Epithelial cell of proximal tubule (primary cell): ENCODE results near the gene PBX1. TPM values are rescaled to one million over a fixed set of nuclear protein-coding genes. Genes with fewer than 3 reads are reported as not detected.

Experiments
- DNase-seq: peaks from one replicate; pipeline ENCODE4 v3.0.0-alpha.2; 2011; ENCODE audit warnings: low read depth
- H3K4me3 ChIP-seq: 2 replicates; pipeline ENCODE4 v1.5.1; 2011; ENCODE audit warnings: low read depth, mild to moderate bottlenecking, low read length
- total RNA-seq: library from RNA; depleted of rRNA; stranded (reverse); fragments of >200 nt; gene quantifications from 2 replicates; pipeline ENCODE4 v1.2.3, GENCODE V29; 2015
- TF ChIP-seq, protein P1 (sequence below): conservative IDR thresholded peaks from 2 replicates; pipeline ENCODE4 v1.5.1; 2012; ENCODE audit warnings: low read depth, mild to moderate bottlenecking, low read length

The PBX1 gene
- total RNA-seq, 1 donor from 2014 or later = 3.0 TPM

DNA sequence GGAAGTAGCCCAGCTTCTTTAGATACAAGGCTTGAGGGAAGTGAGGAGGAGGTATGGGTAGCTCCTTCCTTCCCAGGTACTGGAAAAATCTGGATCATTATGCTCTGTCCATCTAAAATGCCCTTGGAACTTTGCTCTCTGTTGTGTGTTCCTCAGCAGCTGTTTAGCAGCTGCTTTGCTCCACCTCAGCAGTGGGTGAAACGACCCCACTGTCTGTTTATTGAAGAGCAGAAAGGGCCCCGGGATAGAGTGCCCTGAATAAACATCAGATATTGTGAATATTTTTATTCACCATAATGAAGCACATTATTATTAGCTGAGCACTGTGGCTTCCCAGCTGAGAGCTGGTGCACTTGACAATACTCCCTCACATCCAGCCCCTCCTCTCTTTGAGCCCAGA, 237.9 kb downstream of the PBX1 start:
- DNase-seq = no peak
- TF ChIP-seq, protein P1, sequence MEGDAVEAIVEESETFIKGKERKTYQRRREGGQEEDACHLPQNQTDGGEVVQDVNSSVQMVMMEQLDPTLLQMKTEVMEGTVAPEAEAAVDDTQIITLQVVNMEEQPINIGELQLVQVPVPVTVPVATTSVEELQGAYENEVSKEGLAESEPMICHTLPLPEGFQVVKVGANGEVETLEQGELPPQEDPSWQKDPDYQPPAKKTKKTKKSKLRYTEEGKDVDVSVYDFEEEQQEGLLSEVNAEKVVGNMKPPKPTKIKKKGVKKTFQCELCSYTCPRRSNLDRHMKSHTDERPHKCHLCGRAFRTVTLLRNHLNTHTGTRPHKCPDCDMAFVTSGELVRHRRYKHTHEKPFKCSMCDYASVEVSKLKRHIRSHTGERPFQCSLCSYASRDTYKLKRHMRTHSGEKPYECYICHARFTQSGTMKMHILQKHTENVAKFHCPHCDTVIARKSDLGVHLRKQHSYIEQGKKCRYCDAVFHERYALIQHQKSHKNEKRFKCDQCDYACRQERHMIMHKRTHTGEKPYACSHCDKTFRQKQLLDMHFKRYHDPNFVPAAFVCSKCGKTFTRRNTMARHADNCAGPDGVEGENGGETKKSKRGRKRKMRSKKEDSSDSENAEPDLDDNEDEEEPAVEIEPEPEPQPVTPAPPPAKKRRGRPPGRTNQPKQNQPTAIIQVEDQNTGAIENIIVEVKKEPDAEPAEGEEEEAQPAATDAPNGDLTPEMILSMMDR = no peak
- no peak overlapping the region for H3K4me3 ChIP-seq

DNA sequence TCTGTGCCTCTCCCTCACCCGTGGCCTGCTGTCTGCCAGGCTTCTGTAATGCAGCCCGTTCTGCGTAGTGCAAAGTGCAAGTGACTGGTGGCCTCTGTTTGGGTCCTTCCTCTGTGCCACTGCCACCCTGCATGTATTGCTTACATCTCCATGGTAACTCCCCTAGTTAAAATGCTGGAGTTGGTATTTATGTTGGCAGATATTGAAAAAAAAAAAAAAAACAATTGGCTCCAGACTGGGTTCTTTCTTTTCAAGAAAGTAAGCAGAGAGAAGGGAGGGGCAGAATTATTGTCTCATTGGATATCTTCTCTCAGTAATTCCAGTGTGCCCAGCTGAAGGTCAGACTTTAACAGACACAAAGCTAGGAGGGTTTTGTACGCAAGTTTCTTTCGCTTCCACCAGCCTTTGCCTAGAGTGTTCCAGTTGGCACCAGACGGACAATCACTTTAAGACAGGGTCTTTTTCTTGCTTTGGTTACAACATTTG, 242.3 kb downstream of the PBX1 start:
- no peak for DNase-seq
- H3K4me3 ChIP-seq = no peak overlapping the region
- TF ChIP-seq, protein P1 = no peak

DNA sequence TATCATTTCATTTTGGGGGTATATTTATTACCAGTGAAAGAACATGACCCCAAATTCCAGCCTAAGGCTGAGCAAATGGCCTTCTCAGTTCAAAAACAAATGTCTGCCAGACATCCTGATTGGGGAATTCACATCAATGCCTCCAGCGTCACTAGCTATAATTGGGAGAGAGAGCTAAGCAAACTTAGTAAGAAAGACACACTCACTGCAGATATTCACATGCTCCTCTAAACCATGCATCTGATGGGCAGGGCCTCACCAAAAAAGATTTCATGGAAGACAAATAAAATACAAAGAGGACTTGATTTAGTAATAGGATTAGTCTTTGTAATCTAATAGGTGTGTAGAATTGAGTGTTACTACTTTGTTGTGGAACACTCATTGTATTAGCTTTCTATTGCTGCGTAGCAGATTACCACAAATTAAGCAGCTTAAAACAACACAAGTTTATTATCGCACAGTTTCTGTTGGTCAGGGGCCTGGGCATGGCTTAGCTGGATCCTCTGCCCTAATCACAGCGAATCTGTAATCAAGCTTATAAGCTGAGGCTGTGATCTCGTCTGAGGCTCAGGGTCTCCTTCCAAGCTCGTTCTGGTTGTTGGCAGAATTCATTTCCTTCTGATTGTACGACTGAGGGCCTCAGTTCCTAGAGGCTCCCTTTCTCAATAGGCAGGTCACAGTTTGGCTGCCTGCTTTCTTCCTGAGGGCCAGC, 243.0 kb downstream of the PBX1 start:
- DNase-seq = no peak
- no peak overlapping the region for H3K4me3 ChIP-seq
- TF ChIP-seq, protein P1 = no peak

DNA sequence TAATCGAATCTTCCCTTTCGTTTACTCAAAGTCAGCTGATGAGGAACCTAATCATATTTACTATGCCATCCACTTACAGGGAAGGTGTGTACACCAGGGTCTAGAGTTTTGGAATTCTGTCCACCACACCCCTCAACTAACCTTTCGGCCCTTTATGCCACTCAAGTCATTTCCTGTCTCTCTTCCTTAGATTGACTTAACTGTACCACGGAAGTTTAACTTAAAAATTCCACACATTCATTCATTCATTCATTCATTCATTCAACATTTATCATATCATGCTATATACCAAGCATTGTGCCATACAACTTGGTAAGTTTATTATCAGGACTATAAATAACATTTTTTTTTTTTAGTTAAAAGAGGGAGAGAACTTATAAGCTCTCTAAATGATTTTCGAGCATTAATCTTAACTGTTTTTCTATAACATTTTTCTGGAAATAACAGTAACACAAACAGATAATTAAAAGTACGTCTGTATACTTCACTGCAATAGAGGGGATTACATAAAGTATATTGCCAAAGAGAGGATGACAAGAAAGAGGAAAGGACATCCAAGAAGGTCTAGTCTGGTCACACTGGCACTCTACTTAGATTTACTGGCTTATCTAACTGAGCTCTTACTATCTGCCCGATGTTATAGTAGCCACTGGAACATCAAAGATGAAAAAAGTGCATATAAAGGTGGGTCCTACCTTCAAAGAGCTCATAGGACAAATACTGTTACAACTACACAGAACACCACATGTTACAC, 243.7 kb downstream of the PBX1 start:
- no peak overlapping the region for H3K4me3 ChIP-seq
- TF ChIP-seq, protein P1 = no peak
- no peak for DNase-seq

DNA sequence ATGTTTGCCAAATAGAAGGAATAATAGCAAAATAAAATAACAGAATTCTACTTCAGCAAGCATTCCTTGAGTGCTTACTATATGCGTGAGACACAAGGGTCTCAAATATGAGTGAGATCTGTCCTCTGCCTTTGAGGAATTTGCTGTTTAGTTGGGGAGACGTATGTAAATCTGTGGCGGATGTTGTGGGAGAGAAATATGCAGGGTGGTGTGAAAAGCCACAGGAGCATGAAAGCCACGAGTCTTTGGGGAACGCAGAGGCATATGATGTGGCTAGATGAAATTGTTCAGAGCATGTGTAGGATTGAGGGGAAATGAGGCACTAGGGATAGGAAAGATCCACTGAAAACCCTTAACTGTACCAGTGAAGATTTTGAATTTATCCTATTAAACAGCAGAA, 244.4 kb downstream of the PBX1 start:
- no peak for DNase-seq
- TF ChIP-seq, protein P1 = no peak
- H3K4me3 ChIP-seq = no peak overlapping the region

DNA sequence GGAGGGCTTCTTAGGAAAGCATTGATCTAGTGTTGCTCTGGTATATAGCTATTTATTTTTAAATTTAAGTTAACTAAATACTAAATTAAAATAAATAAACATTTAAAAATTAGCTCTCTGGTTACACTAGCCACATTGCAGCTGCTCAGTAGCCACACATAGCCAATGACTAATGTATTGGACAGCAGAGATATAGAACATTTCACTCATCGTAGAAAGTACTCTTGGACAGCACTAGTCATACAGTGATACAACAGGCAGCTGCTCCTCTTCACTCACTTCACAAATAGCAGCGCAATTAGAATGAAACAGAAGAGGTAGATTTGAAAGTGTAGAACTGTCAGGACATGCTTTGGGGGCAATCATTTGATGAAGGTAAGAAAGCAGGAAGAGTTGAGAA, 245.4 kb downstream of the PBX1 start:
- no peak for DNase-seq
- H3K4me3 ChIP-seq = no peak overlapping the region
- TF ChIP-seq, protein P1 = no peak
